Mesenchymal stem cell (in vitro differentiated cells and primary cell): ENCODE data around the gene C3.

ENCODE experiments used
- DNase-seq: peaks from one replicate; pipeline ENCODE4 v3.0.0-alpha.2; 2013
- H2AFZ ChIP-seq: one replicate; pipeline ENCODE4 v1.6.1; 2013; ENCODE audit warnings: low read depth, mild to moderate bottlenecking, control low read depth, inconsistent platforms, low read length, moderate library complexity
- H2AK5ac ChIP-seq: 2 replicates; pipeline ENCODE4 v1.6.1; 2013; ENCODE audit warnings: low read length, moderate library complexity, mild to moderate bottlenecking, inconsistent platforms; ENCODE audit not compliant: severe bottlenecking
- H2BK120ac ChIP-seq: one replicate; pipeline ENCODE4 v1.6.1; 2013; ENCODE audit warnings: low read depth, mild to moderate bottlenecking, inconsistent platforms, low read length, moderate library complexity
- H2BK12ac ChIP-seq, 2 experiments: one replicate each; pipeline ENCODE4 v1.6.1; 2013; ENCODE audit warnings: inconsistent platforms in 2 of 2, low read length in 2 of 2, mild to moderate bottlenecking in 2 of 2, moderate library complexity in 2 of 2, control low read depth in 1 of 2
- H2BK15ac ChIP-seq: one replicate; pipeline ENCODE4 v1.6.1; 2013; ENCODE audit warnings: mild to moderate bottlenecking, low read depth, inconsistent platforms; ENCODE audit not compliant: poor library complexity, severe bottlenecking
- H2BK5ac ChIP-seq: 2 replicates; pipeline ENCODE4 v1.6.1; 2013; ENCODE audit warnings: low read depth, mild to moderate bottlenecking, low read length, control low read depth, inconsistent platforms; ENCODE audit not compliant: poor library complexity, severe bottlenecking
- H3K14ac ChIP-seq, 2 experiments: one replicate each; pipeline ENCODE4 v1.6.1; 2013; ENCODE audit warnings: inconsistent platforms in 2 of 2, low read length in 2 of 2, control low read depth in 1 of 2, mild to moderate bottlenecking in 1 of 2, moderate library complexity in 1 of 2
- H3K18ac ChIP-seq, 2 experiments: one replicate each; pipeline ENCODE4 v1.6.1; 2013; ENCODE audit warnings: inconsistent platforms in 2 of 2, low read length in 2 of 2, control low read depth in 1 of 2, low read depth in 1 of 2, mild to moderate bottlenecking in 1 of 2
- H3K23ac ChIP-seq, 2 experiments: one replicate each; pipeline ENCODE4 v1.6.1; 2013; ENCODE audit warnings: inconsistent platforms in 2 of 2, low read length in 2 of 2, mild to moderate bottlenecking in 2 of 2, moderate library complexity in 2 of 2, control low read depth in 1 of 2
- H3K27ac ChIP-seq: 2 replicates; pipeline ENCODE4 v1.5.1; 2013; ENCODE audit warnings: mild to moderate bottlenecking, moderate library complexity, low read length, control low read depth, inconsistent platforms; ENCODE audit not compliant: poor library complexity, severe bottlenecking
- H3K27me3 ChIP-seq, 2 experiments: 2 replicates each; pipeline versions ENCODE4 v1.6.1 to v1.7.0; 2013; ENCODE audit warnings: low read length in 2 of 2, mild to moderate bottlenecking in 2 of 2, moderate library complexity in 2 of 2, control low read depth in 1 of 2, inconsistent platforms in 1 of 2; ENCODE audit not compliant: control insufficient read depth in 1 of 2, insufficient read depth in 1 of 2
- H3K36me3 ChIP-seq, 2 experiments: 2 replicates each; pipeline versions ENCODE4 v1.6.1 to v1.7.0; 2013; ENCODE audit warnings: low read length in 2 of 2, control low read depth in 1 of 2, inconsistent platforms in 1 of 2, low read depth in 1 of 2, mild to moderate bottlenecking in 1 of 2; ENCODE audit not compliant: insufficient read depth in 2 of 2, control insufficient read depth in 1 of 2
- H3K4ac ChIP-seq, 2 experiments: one replicate each; pipeline ENCODE4 v1.6.1; 2013; ENCODE audit warnings: inconsistent platforms in 2 of 2, low read length in 2 of 2, mild to moderate bottlenecking in 2 of 2, moderate library complexity in 2 of 2, control low read depth in 1 of 2, low read depth in 1 of 2
- H3K4me1 ChIP-seq: 2 replicates; pipeline ENCODE4 v1.6.1; 2013; ENCODE audit warnings: low read depth, low read length, control low read depth; ENCODE audit not compliant: control insufficient read depth, insufficient read depth
- H3K4me2 ChIP-seq: 2 replicates; pipeline ENCODE4 v1.6.1; 2013; ENCODE audit warnings: low read length, mild to moderate bottlenecking, inconsistent platforms; ENCODE audit not compliant: poor library complexity, severe bottlenecking
- H3K4me3 ChIP-seq, 2 experiments: 2 replicates each; pipeline versions ENCODE4 v1.5.1 to v1.7.0; 2013; ENCODE audit warnings: low read length in 2 of 2, mild to moderate bottlenecking in 2 of 2, control low read depth in 1 of 2, low read depth in 1 of 2; ENCODE audit not compliant: insufficient read depth in 1 of 2
- H3K79me1 ChIP-seq: replicated peaks from 2 replicates; pipeline ENCODE4 v1.6.1; 2013; ENCODE audit warnings: mild to moderate bottlenecking, control low read depth, low read length, inconsistent platforms; ENCODE audit not compliant: poor library complexity, severe bottlenecking
- H3K9ac ChIP-seq: 2 replicates; pipeline ENCODE4 v1.7.0; 2013; ENCODE audit warnings: mild to moderate bottlenecking, low read length, moderate library complexity
- H3K9me3 ChIP-seq: 2 replicates; pipeline ENCODE4 v1.7.0; 2013; ENCODE audit warnings: mild to moderate bottlenecking, low read length; ENCODE audit not compliant: control insufficient read depth
- H4K8ac ChIP-seq: one replicate; pipeline ENCODE4 v1.6.1; 2013; ENCODE audit warnings: inconsistent platforms, mild to moderate bottlenecking, low read length, moderate library complexity
- H4K91ac ChIP-seq: one replicate; pipeline ENCODE4 v1.6.1; 2013; ENCODE audit warnings: mild to moderate bottlenecking, low read length, inconsistent platforms
- WGBS: methylation state at CpG from one replicate; pipeline ENCODE4 v1.1.7; 2013; ENCODE audit warnings: mixed read lengths; 5-methylcytosine and 5-hydroxymethylcytosine counted together

The C3 gene

DNA sequence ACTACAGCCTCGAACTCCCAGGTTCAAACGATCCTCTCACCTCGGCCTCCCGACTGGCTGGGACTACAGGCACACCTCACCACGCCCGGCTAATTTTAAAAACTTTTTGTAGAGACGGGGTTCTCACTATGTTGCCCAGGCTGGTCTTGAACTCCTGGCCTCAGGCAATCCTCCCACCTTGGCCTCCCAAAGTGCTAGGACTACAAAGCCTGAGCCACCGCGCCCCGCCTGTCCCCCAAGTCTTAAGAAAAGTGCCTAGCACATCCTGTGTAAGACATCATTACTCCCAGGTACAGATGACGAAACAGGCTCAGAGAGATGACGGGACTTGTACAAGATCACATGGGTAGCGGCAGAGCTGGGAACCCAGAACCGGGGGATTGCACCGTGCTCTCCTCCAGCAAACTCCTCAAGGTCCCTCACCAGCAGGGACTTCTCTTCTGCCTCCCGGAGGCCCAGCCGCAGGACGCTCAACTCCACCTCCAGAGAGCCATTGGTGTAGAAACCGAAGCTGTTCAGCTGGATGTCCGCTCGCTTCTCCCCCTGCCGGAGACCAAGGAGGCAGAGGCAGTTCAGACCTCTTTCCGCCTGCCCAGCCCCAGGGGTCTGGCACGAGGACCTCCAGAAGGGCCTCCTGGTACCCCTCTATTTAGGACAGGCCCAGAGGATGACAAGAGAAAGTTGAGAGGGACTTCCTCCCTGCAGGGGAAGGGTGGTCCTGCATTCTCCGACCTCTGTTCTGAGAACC, 15.9 kb upstream of the C3 start:
- Histone ChIP-seq H3K27me3 (no peaks in the 10 kb centered on the region), H2BK12ac (peak overlapping the region in 1 of 2 experiments; percentile 47), H2AK5ac (no peak overlapping the region), H3K23ac (no peak overlapping the region), H4K91ac (no peak overlapping the region), H2AFZ (no peak overlapping the region), H3K79me1 (peaks cover 28% of the 10 kb centered on the region), H2BK120ac (peak overlapping the region; percentile 45), H3K4me2 (peak overlapping the region; percentile 97), H3K9me3 (no peaks in the 10 kb centered on the region), H3K18ac (peak overlapping the region; percentile 35 to 98), H3K4ac (peak overlapping the region in 1 of 2 experiments; percentile 72), H3K14ac (peak overlapping the region in 1 of 2 experiments; percentile 62), H4K8ac (peak overlapping the region; percentile 28), H3K27ac (peak overlapping the region; percentile 75), H2BK15ac (peak overlapping the region; percentile 70), H3K36me3 (peaks cover 30 to 34% of the 10 kb centered on the region in 2 experiments), H2BK5ac (no peak overlapping the region), H3K4me1 (peaks cover 38% of the 10 kb centered on the region), H3K4me3 (peak overlapping the region; percentile 87 to 93), H3K9ac (peak overlapping the region; percentile 97)
- 39% methylated on average over 25 of the region's 25 CpGs for WGBS
- DNase-seq = peak; percentile 96

DNA sequence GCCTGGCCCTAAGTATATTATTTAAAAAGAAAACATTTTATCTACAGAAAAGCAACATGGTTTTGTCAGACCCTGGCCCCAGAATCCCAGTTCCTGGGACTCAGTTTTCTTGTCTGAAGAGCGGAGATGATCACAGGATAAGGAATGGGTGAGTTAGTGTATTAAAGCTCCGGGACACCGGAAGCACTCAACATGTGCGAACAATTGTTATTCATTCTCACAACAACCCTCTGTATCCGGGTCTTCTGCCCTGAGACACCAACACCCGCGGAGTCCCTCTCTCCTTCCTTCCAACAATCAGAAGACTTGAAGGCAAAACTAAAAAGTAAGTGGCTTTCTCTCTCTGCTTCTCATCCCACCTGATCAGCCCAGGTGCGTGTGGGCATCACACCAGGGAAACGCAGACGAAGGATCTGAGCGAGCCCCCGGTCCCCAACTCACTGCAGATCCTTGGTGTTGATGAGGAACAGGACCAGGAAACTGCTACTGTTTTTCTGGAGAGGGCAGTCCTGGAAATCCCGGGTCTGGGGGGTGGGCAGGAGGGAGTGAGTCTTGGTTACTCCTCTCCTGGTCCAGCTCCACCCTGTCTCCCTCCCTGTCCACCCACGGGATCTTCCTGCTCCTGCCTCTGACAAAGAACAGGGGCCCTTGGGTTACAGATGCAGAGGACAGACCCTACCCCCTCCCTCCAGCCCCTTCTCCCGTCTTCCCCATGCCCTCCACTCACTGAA, 14.9 kb upstream of the C3 start:
- Histone ChIP-seq H2BK120ac (peak overlapping the region; percentile 15), H3K14ac (no peak overlapping the region), H3K79me1 (peaks cover 30% of the 10 kb centered on the region), H3K4me2 (peak overlapping the region; percentile 7), H3K4me3 (peak overlapping the region in 1 of 2 experiments; percentile 93), H2AFZ (no peak overlapping the region), H3K9me3 (no peaks in the 10 kb centered on the region), H3K27me3 (no peaks in the 10 kb centered on the region), H4K91ac (no peak overlapping the region), H3K4ac (peak overlapping the region in 1 of 2 experiments; percentile 72), H3K36me3 (peaks cover 34 to 44% of the 10 kb centered on the region in 2 experiments), H3K27ac (no peak overlapping the region), H2AK5ac (peak overlapping the region; percentile 55), H3K23ac (no peak overlapping the region), H3K4me1 (peaks cover 38% of the 10 kb centered on the region), H4K8ac (peak overlapping the region; percentile 35), H2BK12ac (no peak overlapping the region), H2BK15ac (no peak overlapping the region), H3K18ac (no peak overlapping the region), H3K9ac (peak overlapping the region; percentile 97), H2BK5ac (no peak overlapping the region)
- DNase-seq = peak; percentile 16
- 80% methylated on average over 10 of the region's 15 CpGs for whole genome bisulfite sequencing

- WGBS = 90% methylated on average over 20 of the region's 20 CpGs
- Histone ChIP-seq H2BK12ac (no peak overlapping the region), H3K14ac (no peak overlapping the region), H3K4me1 (peaks cover 38% of the 10 kb centered on the region), H3K4me2 (no peak overlapping the region), H2AK5ac (no peak overlapping the region), H3K27ac (no peak overlapping the region), H3K27me3 (no peaks in the 10 kb centered on the region), H3K23ac (no peak overlapping the region), H3K36me3 (peaks cover 37 to 53% of the 10 kb centered on the region in 2 experiments), H3K79me1 (peaks cover 27% of the 10 kb centered on the region), H3K4me3 (no peak overlapping the region), H3K18ac (no peak overlapping the region), H2BK120ac (no peak overlapping the region), H3K9me3 (no peaks in the 10 kb centered on the region), H4K91ac (no peak overlapping the region), H2BK5ac (no peak overlapping the region), H2BK15ac (no peak overlapping the region), H3K9ac (no peak overlapping the region), H4K8ac (no peak overlapping the region), H2AFZ (no peak overlapping the region), H3K4ac (no peak overlapping the region)
- no peak for DNase-seq
These were observed 13.7 kb upstream of the C3 start for GRCh38 chr19:6734096-6734696.
